NT2/D1 (cell line): Measurements from ENCODE around the gene PIK3R1.

Experiments
- SUZ12 ChIP-seq: IDR thresholded peaks from 2 replicates; pipeline ENCODE4 v1.6.1; 2011; ENCODE audit not compliant: insufficient read length, insufficient read depth; ENCODE audit errors: extremely low read depth
- YY1 ChIP-seq: IDR thresholded peaks from 2 replicates; pipeline ENCODE4 v1.6.1; 2011; ENCODE audit not compliant: insufficient read length, insufficient read depth
- ZNF274 ChIP-seq: IDR thresholded peaks from 2 replicates; pipeline ENCODE4 v1.6.1; 2011; ENCODE audit warnings: mild to moderate bottlenecking, low read depth, low read length

- TF ChIP-seq ZNF274 (no peak), YY1 (no peak), SUZ12 (no peak)
Observed at GRCh38 chr5:68221488-68221887, 5.9 kb downstream of the PIK3R1 start.
